Heart left ventricle (tissue), 13 donors: ENCODE results near the gene BCAN.

ENCODE experiments used
- CTCF ChIP-seq, 12 donors: fragments of 200-600 bp; sonication (generic) in 4 of 12; IDR thresholded peaks; one replicate each; pipeline versions ENCODE4 v1.5.0 to v1.8.0; 2018 to 2022; ENCODE audit warnings: antibody characterized with exemption in 12 of 12, mild to moderate bottlenecking in 5 of 12
- POLR2A ChIP-seq, 2 donors: fragments of 450-650 bp; IDR thresholded peaks; one replicate each; pipeline ENCODE4 v1.6.1; 2017; ENCODE audit warnings: antibody characterized with exemption in 2 of 2, mild to moderate bottlenecking in 2 of 2, moderate library complexity in 2 of 2
- donor health status: ischemic (EF 13 %, LVEDD 7.1; RV severe dilation, severe dysfunction).
- donor health status: DM: no; HTN: yes; CAD: no.
- donor health status: DM: no; HTN: no; CAD: no.
- donor health status: ischemic (EF 25% LVEDD 6.9; RV normal size, moderate dysfunction).
- donor health status: ischemic (EF 25% LVEDD 5.7; RV mildly dilated, moderate dysfunction).
- donor health status: ischemic (EF 35%, LVEDD 5.7; RV mildly dilated, moderate dysfunction).
- donor health status: nonischemic (EF 11% LVEDD 7.7; RV severe dilation, severe dysfunction).
- donor health status: DM: yes; HTN: yes; CAD: no.
- donor health status: PGD.
- donor health status: ischemic (EF 29% LVEDD 5.4; RV normal size, mild dysfunction).
- donor health status: nonischemic (EF 23%, LVEDD 6.1; RV moderate dilation, normal function).

- TF ChIP-seq CTCF (IDR thresholded peaks at IDR 0.05) (no peak), POLR2A (IDR thresholded peaks at IDR 0.05) (no peak)
Observed at GRCh38 chr1:156704930-156705320, 63.0 kb downstream of the BCAN start.
